ENCODE data around the gene CFAP99. TPM values are rescaled to one million over a fixed set of nuclear protein-coding genes. Genes with fewer than 3 reads are reported as not detected.

Gene CFAP99
- total and polyA plus RNA-seq, 2 experiments from 2014 or later: not detected

DNA sequence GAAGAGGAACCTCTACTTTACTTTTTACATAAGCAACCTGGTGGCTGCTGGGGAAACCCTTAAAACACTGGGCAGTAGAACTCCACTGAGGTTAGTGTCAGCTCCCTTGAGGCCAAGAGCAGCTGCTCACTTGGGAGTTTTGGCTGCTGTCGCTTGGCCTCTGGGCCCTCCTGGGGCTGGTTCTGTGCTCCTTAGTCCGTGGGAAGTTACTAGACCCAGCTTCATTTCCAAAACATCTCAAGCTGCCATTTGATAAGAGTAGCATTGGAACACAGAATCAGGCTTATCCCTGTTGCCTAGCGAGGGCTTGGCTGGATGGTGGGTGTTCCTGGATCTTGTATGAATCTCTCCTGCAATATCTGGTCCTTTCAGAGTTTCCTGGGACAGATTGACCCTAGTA, 76.2 kb downstream of the CFAP99 start (continued):
- TF ChIP-seq REST (IDR thresholded peaks at IDR 0.05; ENCODE audit: unreplicated experiment): no peak
- TF ChIP-seq POLR2AphosphoS5 (IDR thresholded peaks at IDR 0.05; ENCODE audit: low read depth): no peak
- TF ChIP-seq JUNB (IDR thresholded peaks at IDR 0.05; ENCODE audit: unreplicated experiment): no peak
- TF ChIP-seq, protein P1, sequence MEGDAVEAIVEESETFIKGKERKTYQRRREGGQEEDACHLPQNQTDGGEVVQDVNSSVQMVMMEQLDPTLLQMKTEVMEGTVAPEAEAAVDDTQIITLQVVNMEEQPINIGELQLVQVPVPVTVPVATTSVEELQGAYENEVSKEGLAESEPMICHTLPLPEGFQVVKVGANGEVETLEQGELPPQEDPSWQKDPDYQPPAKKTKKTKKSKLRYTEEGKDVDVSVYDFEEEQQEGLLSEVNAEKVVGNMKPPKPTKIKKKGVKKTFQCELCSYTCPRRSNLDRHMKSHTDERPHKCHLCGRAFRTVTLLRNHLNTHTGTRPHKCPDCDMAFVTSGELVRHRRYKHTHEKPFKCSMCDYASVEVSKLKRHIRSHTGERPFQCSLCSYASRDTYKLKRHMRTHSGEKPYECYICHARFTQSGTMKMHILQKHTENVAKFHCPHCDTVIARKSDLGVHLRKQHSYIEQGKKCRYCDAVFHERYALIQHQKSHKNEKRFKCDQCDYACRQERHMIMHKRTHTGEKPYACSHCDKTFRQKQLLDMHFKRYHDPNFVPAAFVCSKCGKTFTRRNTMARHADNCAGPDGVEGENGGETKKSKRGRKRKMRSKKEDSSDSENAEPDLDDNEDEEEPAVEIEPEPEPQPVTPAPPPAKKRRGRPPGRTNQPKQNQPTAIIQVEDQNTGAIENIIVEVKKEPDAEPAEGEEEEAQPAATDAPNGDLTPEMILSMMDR (conservative IDR thresholded peaks at IDR 0.05; ENCODE audit: low read depth in 2 of 2): no peak
- TF ChIP-seq ETS1 (IDR thresholded peaks at IDR 0.05): no peak
- TF ChIP-seq EZH2 (IDR thresholded peaks at IDR 0.05; ENCODE audit: low read depth, unreplicated experiment): no peak
- no peak for TF ChIP-seq CREB1 (CRISPR knock-in tag; IDR thresholded peaks at IDR 0.05; ENCODE audit: low read depth)

GRCh38 chr4:2497324-2497723, 78.6 kb downstream of the CFAP99 start:
- peaks cover 20% of the 10 kb centered on the region for H3F3A ChIP-seq (replicated peaks; ENCODE audit: low read depth)
- H3K79me2 ChIP-seq (replicated peaks; ENCODE audit: insufficient read depth): peaks cover 83% of the 10 kb centered on the region
- no peak for ATAC-seq
- no peak overlapping the region for H3K4me3 Mint-ChIP-seq
- H3K9me3 Mint-ChIP-seq: no peaks in the 10 kb centered on the region
- H3K27ac ChIP-seq (ENCODE audit: low read depth): no peak overlapping the region
- peaks cover 62% of the 10 kb centered on the region for H4K20me1 ChIP-seq (replicated peaks; ENCODE audit: insufficient read depth)
- no peaks in the 10 kb centered on the region for H3K27me3 ChIP-seq (ENCODE audit: insufficient read depth)
- H3K36me3 Mint-ChIP-seq (ENCODE audit: low read depth): peaks cover 92% of the 10 kb centered on the region
- no peak for DNase-seq (ENCODE audit: low spot score)
- no peak overlapping the region for H2AFZ ChIP-seq
- H3K27ac Mint-ChIP-seq: no peak overlapping the region
- H3K4me3 ChIP-seq: no peak overlapping the region
- peaks cover 65% of the 10 kb centered on the region for H3K36me3 ChIP-seq (ENCODE audit: insufficient read depth)
- no peaks in the 10 kb centered on the region for H3K27me3 Mint-ChIP-seq (ENCODE audit: insufficient read depth, low read depth, poor library complexity)
- H3K4me1 ChIP-seq (ENCODE audit: insufficient read depth): no peaks in the 10 kb centered on the region
- no peaks in the 10 kb centered on the region for H3K9me2 ChIP-seq (ENCODE audit: insufficient read depth)
- H3K4me2 ChIP-seq: no peak overlapping the region
- no peaks in the 10 kb centered on the region for H3K4me1 Mint-ChIP-seq
- TF ChIP-seq ZNF114 (CRISPR knock-in tag; IDR thresholded peaks at IDR 0.05) (no peak), JUNB (IDR thresholded peaks at IDR 0.05; ENCODE audit: unreplicated experiment) (no peak), EZH2 (IDR thresholded peaks at IDR 0.05; ENCODE audit: low read depth, unreplicated experiment) (no peak), ETS1 (IDR thresholded peaks at IDR 0.05) (no peak), POLR2AphosphoS5 (IDR thresholded peaks at IDR 0.05; ENCODE audit: low read depth) (no peak), ZNF331 (CRISPR knock-in tag; IDR thresholded peaks at IDR 0.05; ENCODE audit: low read depth) (no peak), CREB1 (CRISPR knock-in tag; IDR thresholded peaks at IDR 0.05; ENCODE audit: low read depth) (no peak), STAT1 (IDR thresholded peaks at IDR 0.05; ENCODE audit: unreplicated experiment) (no peak), NANOG (IDR thresholded peaks at IDR 0.05; ENCODE audit: borderline replicate concordance) (no peak)
- TF ChIP-seq, protein P1 (conservative IDR thresholded peaks at IDR 0.05; ENCODE audit: low read depth in 2 of 2): no peak

Data from GM23338 (cell line).